ENCODE measurements around the gene SLC35E2B. TPM values are rescaled to one million over a fixed set of nuclear protein-coding genes. Genes with fewer than 3 reads are reported as not detected.
"Not testable (repeated sequence)": the region's sequence is repeated elsewhere in the genome, so short reads cannot be mapped to it uniquely, and the experiment has no call there.

Gene SLC35E2B
- total RNA-seq, 1 experiment from 2014 or later: 26.4 TPM

- POLR2A ChIA-PET; H3K27ac Mint-ChIP-seq (ENCODE audit: unreplicated experiment); H3K36me3 Mint-ChIP-seq (ENCODE audit: insufficient read depth, unreplicated experiment): not testable (repeated sequence)
Measured at GRCh38 chr1:1700557-1700956, 8.0 kb upstream of the SLC35E2B start.

GRCh38 chr1:1700067-1700466 lies 7.5 kb upstream of the SLC35E2B start:
- H3K27me3 ChIP-seq (replicated peaks; ENCODE audit: control insufficient read depth, insufficient read depth, low read length); H3K4me1 ChIP-seq; intact Hi-C loops (cut with micrococcal nuclease; ENCODE audit: unreplicated experiment); H3K27me3 Mint-ChIP-seq (ENCODE audit: insufficient read depth, unreplicated experiment); H3K9me3 ChIP-seq; H3K4me3 ChIP-seq (ENCODE audit: low read depth, low read length); H3K36me3 ChIP-seq (ENCODE audit: control insufficient read depth, insufficient read depth, low read length); H3K4me1 Mint-ChIP-seq (ENCODE audit: low read depth, unreplicated experiment); BruUV-seq (replicated peaks); DNase-seq; H3K27ac Mint-ChIP-seq (ENCODE audit: unreplicated experiment); H3K9me3 Mint-ChIP-seq (ENCODE audit: unreplicated experiment); CTCF ChIA-PET; POLR2A ChIA-PET; H3K4me3 Mint-ChIP-seq (ENCODE audit: unreplicated experiment); H3K36me3 Mint-ChIP-seq (ENCODE audit: insufficient read depth, unreplicated experiment): not testable (repeated sequence)

More at GRCh38 chr1:1700557-1700956, 8.0 kb upstream of the SLC35E2B start:
- CTCF ChIA-PET; H3K4me3 ChIP-seq (ENCODE audit: low read depth, low read length); H3K4me1 Mint-ChIP-seq (ENCODE audit: low read depth, unreplicated experiment); H3K27me3 Mint-ChIP-seq (ENCODE audit: insufficient read depth, unreplicated experiment); H3K27me3 ChIP-seq (replicated peaks; ENCODE audit: control insufficient read depth, insufficient read depth, low read length); H3K4me1 ChIP-seq; H3K4me3 Mint-ChIP-seq (ENCODE audit: unreplicated experiment); intact Hi-C loops (cut with micrococcal nuclease; ENCODE audit: unreplicated experiment); H3K9me3 Mint-ChIP-seq (ENCODE audit: unreplicated experiment); BruUV-seq (replicated peaks); H3K9me3 ChIP-seq; DNase-seq; H3K36me3 ChIP-seq (ENCODE audit: control insufficient read depth, insufficient read depth, low read length): not testable (repeated sequence)

- intact Hi-C loops (cut with micrococcal nuclease; ENCODE audit: unreplicated experiment); CTCF ChIA-PET; H3K4me1 Mint-ChIP-seq (ENCODE audit: low read depth, unreplicated experiment); H3K4me3 ChIP-seq (ENCODE audit: low read depth, low read length); H3K4me3 Mint-ChIP-seq (ENCODE audit: unreplicated experiment); H3K9me3 ChIP-seq; POLR2A ChIA-PET; H3K27me3 ChIP-seq (replicated peaks; ENCODE audit: control insufficient read depth, insufficient read depth, low read length); BruUV-seq (replicated peaks); H3K27ac Mint-ChIP-seq (ENCODE audit: unreplicated experiment); H3K9me3 Mint-ChIP-seq (ENCODE audit: unreplicated experiment); H3K36me3 Mint-ChIP-seq (ENCODE audit: insufficient read depth, unreplicated experiment); H3K36me3 ChIP-seq (ENCODE audit: control insufficient read depth, insufficient read depth, low read length); H3K27me3 Mint-ChIP-seq (ENCODE audit: insufficient read depth, unreplicated experiment); H3K4me1 ChIP-seq: not testable (repeated sequence)
- peak in 1 of 2 experiments; percentile 2 for DNase-seq
Measured at GRCh38 chr1:1699061-1699460, 6.5 kb upstream of the SLC35E2B start.

- BruUV-seq (replicated peaks); H3K27me3 ChIP-seq (replicated peaks; ENCODE audit: control insufficient read depth, insufficient read depth, low read length); CTCF ChIA-PET; H3K36me3 ChIP-seq (ENCODE audit: control insufficient read depth, insufficient read depth, low read length); H3K4me3 Mint-ChIP-seq (ENCODE audit: unreplicated experiment); H3K4me1 Mint-ChIP-seq (ENCODE audit: low read depth, unreplicated experiment); H3K4me3 ChIP-seq (ENCODE audit: low read depth, low read length); POLR2A ChIA-PET; H3K4me1 ChIP-seq; H3K9me3 ChIP-seq; H3K27ac Mint-ChIP-seq (ENCODE audit: unreplicated experiment); H3K27me3 Mint-ChIP-seq (ENCODE audit: insufficient read depth, unreplicated experiment); H3K9me3 Mint-ChIP-seq (ENCODE audit: unreplicated experiment); intact Hi-C loops (cut with micrococcal nuclease; ENCODE audit: unreplicated experiment); H3K36me3 Mint-ChIP-seq (ENCODE audit: insufficient read depth, unreplicated experiment): not testable (repeated sequence)
- peak in 1 of 2 experiments; percentile 25 for DNase-seq
Measured at GRCh38 chr1:1697358-1698183, 5.0 kb upstream of the SLC35E2B start.

- CTCF ChIA-PET; H3K9me3 ChIP-seq; H3K36me3 Mint-ChIP-seq (ENCODE audit: insufficient read depth, unreplicated experiment); H3K4me1 Mint-ChIP-seq (ENCODE audit: low read depth, unreplicated experiment); BruUV-seq (replicated peaks); H3K27me3 Mint-ChIP-seq (ENCODE audit: insufficient read depth, unreplicated experiment); H3K4me1 ChIP-seq; H3K27me3 ChIP-seq (replicated peaks; ENCODE audit: control insufficient read depth, insufficient read depth, low read length); DNase-seq; H3K4me3 Mint-ChIP-seq (ENCODE audit: unreplicated experiment); H3K9me3 Mint-ChIP-seq (ENCODE audit: unreplicated experiment); intact Hi-C loops (cut with micrococcal nuclease; ENCODE audit: unreplicated experiment); POLR2A ChIA-PET; H3K27ac Mint-ChIP-seq (ENCODE audit: unreplicated experiment); H3K4me3 ChIP-seq (ENCODE audit: low read depth, low read length); H3K36me3 ChIP-seq (ENCODE audit: control insufficient read depth, insufficient read depth, low read length): not testable (repeated sequence)
Measured at GRCh38 chr1:1696431-1697357, 4.1 kb upstream of the SLC35E2B start.

GRCh38 chr1:1692324-1692713 lies 276 bp downstream of the SLC35E2B start:
- H3K4me3 Mint-ChIP-seq (ENCODE audit: unreplicated experiment): peak overlapping the region; percentile 58
- H3K4me1 Mint-ChIP-seq (ENCODE audit: low read depth, unreplicated experiment); H3K36me3 Mint-ChIP-seq (ENCODE audit: insufficient read depth, unreplicated experiment); CTCF ChIA-PET; H3K27me3 Mint-ChIP-seq (ENCODE audit: insufficient read depth, unreplicated experiment); intact Hi-C loops (cut with micrococcal nuclease; ENCODE audit: unreplicated experiment); H3K27me3 ChIP-seq (replicated peaks; ENCODE audit: control insufficient read depth, insufficient read depth, low read length); H3K4me1 ChIP-seq; H3K36me3 ChIP-seq (ENCODE audit: control insufficient read depth, insufficient read depth, low read length); BruUV-seq (replicated peaks); H3K27ac Mint-ChIP-seq (ENCODE audit: unreplicated experiment); H3K9me3 Mint-ChIP-seq (ENCODE audit: unreplicated experiment); H3K9me3 ChIP-seq; POLR2A ChIA-PET: not testable (repeated sequence)
- H3K4me3 ChIP-seq (ENCODE audit: low read depth, low read length): peak overlapping the region; percentile 46
- DNase-seq: peak; percentile 57 to 65

- CTCF ChIA-PET; H3K27me3 Mint-ChIP-seq (ENCODE audit: insufficient read depth, unreplicated experiment); H3K36me3 ChIP-seq (ENCODE audit: control insufficient read depth, insufficient read depth, low read length); H3K4me1 Mint-ChIP-seq (ENCODE audit: low read depth, unreplicated experiment); H3K4me1 ChIP-seq; intact Hi-C loops (cut with micrococcal nuclease; ENCODE audit: unreplicated experiment); H3K27ac Mint-ChIP-seq (ENCODE audit: unreplicated experiment); H3K9me3 ChIP-seq; DNase-seq; BruUV-seq (replicated peaks); POLR2A ChIA-PET; H3K9me3 Mint-ChIP-seq (ENCODE audit: unreplicated experiment); H3K27me3 ChIP-seq (replicated peaks; ENCODE audit: control insufficient read depth, insufficient read depth, low read length); H3K36me3 Mint-ChIP-seq (ENCODE audit: insufficient read depth, unreplicated experiment); H3K4me3 Mint-ChIP-seq (ENCODE audit: unreplicated experiment): not testable (repeated sequence)
- H3K4me3 ChIP-seq (ENCODE audit: low read depth, low read length): peak overlapping the region; percentile 23
Measured at GRCh38 chr1:1691443-1691842, 1.2 kb downstream of the SLC35E2B start.
